HUDEP-2 (cell line): Measurements from ENCODE around the gene COL8A2.
A peak's percentile ranks its signal among the peaks of the same experiment; 100 is the strongest.
"Not testable (repeated sequence)": the region's sequence is repeated elsewhere in the genome, so short reads cannot be mapped to it uniquely, and the experiment has no call there.

Experiments used
- DNase-seq, 76 experiments: peaks; one replicate each; lab custom pipeline; 2025; ENCODE audit not compliant: unreplicated experiment in 76 of 76; lab: John Stamatoyannopoulos, UW

Gene COL8A2

DNA sequence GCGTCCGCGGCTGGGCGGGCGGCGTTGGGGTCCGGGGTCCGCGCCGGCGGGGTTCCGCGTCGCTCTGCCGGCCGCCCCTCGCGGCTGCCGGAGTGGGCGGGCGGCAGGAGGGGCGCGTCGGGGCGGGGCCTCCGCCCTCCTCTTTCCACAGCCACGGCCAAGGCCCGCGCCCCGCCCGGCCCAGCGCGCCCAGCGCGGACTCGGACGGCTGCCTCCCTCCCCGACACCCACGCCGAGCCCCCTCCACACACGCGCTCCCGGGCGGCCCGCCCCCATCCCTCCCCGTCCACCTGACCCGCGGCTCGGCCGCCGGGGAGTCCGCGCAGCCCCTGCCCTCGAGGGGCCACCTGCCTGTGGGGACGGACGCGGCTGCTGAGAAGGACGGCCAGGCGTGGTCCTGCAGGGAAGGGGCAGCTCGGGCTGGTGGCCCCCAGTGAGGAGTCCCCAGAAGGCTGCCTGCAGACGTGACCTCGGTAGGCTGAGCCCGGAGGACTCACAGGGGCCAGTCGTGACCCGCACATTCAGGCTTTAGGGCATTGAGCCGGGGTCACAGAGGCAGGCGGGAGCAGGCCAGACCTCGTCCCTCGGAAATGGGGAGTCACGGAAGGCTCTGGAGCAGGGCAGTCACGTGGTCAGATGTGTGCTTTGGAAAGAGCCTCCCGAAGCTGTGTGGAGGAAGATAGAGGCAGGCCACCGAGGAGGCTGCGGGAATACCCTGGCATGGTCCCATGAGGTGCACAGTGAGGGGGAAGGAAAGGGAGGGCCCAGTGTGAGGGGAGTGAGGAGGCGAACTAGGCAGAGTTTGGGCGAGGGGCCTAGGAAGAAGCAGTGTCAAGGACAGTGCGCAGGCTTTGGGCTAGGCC, at the start of gene COL8A2:
Gene COL8A2, minus strand, starts transcription at position 94 of the 863 bp plus-strand sequence. CDS start 24,980 bp downstream, outside the sequence.
- DNase-seq, result no peak

DNA sequence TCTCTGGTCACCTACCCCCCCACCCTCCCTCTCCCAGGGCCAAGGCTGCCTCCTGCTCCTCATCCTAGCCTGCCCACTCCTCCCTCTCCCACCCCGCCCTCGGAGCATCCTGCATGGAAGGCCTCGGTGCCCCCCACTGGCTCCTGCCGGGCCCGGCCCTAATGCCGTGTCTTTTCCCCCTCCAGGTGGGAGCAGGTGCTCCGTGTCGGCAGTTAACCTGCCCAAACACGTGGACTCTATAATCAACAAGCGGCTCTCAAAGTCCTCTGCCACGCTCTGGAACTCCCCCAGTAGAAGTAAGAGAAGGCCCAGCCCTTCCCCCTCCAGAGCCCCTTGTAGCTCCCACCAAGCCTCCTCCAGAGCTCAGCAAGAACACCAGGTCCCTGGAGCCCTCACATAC, 49.7 kb upstream of the COL8A2 start:
- DNase-seq, result no peak

DNA sequence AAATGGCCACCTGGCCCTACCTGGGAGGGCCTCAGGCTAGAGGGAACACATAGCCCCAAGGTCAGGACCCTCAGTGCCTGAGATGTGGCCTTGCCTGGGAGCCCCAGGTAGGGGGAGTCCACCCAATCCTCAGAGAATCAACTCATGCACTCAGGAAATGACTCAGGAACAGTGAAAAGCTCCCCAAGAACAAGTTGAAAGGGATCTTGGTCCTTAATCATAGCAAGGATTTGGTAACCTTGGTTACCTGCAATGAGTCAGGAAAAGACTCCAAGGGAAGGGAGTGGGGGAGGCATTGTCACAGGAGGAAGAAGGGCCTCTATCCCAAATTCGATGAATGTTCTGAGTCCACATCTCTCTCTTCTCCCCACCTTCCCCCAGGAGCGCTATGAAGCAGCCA, 48.0 kb upstream of the COL8A2 start:
- no peak for DNase-seq

DNA sequence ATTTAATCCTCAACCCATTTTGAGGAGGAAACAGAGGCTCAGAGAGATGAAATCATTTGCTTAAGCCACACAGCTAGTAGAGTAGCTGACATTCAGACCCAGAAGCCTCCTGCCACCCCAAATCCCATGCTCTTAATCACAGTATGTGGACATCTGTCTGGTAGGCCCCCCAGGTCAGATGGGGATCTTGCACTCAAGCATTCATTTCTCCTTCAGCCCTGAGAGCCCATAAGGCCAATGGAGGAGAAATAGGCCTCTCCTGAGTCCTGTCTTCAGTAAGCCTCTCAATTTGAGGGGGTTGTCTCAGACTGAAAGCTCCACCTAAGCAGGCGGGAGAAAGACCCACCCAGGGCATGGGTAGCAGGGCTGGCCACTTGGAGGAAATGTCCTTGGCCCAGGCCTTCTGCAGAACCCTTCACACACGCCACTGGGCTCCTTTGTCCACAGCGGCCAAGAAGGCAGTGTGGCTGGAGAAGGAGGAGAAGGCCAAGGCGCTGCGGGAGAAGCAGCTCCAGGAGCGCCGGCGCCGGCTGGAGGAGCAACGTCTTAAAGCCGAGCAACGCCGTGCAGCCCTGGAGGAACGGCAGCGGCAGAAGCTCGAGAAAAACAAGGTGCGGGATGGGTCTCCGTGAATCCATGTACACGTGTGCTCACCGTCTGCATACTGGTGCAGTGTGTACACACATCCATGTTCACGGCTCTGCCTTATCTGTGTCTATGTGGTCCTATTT, 47.2 kb upstream of the COL8A2 start:
- DNase-seq, result no peak

DNA sequence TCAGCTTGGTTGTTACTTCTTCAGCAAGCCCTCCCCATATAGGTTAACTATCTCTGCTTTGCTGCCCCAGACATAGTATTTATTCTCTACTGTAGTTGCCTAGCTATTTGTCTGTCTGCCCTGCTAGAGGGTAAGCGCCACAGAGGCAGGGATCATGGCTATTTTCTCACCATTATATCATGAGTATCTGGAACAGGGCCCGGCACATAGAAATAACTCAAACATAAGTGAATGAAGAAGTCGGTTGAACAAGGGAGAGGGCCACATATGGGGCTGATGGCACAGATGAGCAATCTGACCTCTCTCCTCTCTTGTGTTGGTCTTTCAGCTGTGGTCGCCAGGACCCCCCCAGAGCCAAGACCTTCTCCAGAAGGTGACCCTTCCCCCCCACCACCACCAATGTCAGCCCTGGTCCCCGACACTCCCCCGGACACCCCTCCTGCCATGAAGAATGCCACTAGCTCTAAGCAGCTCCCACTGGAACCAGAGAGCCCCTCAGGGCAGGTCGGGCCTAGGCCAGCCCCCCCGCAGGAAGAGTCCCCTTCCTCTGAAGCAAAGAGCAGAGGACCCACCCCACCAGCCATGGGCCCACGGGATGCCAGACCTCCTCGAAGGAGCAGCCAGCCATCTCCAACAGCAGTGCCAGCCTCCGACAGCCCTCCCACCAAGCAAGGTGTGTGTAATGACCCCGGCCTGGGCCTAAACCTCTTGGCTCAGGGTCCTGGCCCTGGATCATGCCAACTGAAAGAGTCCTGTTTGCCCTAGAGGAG, 45.8 kb upstream of the COL8A2 start:
- no peak for DNase-seq

DNA sequence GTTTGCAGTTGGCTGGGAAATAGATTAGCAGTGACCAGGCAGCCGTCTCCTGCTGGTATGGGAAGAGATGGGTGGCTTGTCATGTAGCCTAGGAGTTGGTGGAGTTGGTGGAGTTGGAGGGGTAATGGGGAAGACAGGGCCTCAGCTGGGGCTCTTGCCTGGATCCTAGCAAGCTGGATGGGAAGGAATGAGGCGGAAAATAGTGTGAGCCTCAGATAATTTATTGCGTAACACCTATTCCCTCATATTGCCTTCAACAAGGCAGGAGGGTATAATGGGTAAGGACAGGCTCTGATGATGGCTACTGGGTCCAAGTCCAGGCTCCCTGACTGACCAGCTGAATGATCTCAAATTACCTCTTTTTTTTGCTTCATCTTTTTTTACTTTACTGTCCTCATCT, 43.5 kb upstream of the COL8A2 start:
- DNase-seq, result no peak

DNA sequence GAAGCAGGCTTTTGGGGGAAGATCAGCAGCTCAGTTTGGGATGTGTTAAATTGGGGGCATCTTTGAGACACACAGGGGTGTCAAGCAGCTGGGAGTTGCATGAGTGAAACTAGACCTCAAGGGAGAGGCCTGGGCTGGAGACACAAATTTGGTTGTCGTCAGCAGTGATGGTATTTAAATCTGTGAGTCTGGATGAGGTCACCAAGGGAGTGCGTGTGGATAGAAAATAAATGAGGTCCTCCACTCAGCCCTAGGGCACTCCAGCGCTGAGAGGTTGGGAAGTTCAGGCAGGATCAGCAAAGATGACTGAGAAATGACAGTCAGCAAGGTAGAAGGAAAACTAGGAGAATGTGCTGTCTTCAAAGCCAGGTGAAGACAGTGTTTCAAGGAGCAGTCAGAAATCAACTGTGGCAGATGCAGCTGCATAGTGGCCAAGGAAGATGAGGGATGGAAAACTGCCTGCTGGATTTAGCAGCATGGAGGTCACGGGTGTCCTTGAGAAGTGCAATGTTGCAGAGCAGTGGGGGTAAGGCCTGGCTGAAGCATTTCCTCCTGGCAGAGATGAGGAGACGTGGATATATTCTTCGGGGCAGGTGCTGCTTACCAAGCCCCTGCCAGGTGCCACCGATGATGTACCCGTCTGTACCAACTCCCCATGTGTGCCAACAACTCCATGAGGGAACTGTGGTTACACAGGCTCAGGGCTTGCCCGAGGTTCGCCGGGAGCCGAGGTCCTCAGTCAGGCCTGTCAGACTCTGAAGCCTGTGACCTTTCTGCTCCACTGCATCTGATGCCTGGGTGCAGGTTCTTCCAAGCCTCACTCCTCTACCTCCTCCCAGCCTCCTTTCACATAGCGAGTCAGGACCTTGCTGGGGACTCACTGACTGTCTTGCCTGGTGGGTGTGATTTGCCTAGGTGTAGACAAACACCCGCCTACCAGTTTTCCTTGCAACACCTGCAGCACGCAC, 42.2 kb upstream of the COL8A2 start:
- DNase-seq, result no peak

DNA sequence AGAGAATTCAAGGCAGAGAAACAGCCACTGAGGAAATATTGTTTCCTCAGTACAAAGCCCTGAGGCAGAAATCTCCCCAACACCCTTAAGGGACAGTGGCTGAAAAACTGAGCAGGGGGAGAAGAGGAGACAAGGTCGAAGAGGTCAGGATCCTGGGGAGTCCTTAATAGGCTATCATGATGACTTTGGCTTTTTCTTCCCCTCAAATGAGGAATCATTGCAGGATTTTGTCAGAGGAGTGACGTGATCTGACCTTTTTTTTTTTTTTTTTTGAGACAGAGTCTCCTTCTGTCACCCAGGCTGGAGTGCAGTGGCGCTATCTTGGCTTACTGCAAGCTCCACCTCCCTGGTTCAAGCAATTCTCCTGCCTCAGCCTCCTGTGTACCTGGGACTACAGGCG, 41.1 kb upstream of the COL8A2 start:
- no peak for DNase-seq

DNA sequence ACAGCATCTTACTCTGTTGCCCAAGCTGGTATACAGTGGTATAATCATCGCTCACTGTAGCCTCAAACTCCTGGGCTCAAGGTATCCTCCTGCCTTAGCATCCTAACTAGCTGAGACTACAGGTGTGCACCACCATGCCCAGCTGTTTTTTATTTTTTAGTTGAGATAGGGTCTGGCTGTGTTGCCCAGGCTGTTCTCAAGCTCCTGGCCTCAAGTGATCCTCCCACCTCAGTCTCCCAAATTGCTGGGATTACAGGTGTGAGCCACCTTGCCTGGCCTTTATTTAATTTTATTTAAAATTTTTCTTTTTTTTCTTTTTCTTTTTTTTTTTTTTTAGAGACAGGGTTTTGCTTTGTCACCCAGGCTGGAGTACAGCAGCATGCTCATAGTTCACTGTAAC, 40.1 kb upstream of the COL8A2 start:
- no peak for DNase-seq

DNA sequence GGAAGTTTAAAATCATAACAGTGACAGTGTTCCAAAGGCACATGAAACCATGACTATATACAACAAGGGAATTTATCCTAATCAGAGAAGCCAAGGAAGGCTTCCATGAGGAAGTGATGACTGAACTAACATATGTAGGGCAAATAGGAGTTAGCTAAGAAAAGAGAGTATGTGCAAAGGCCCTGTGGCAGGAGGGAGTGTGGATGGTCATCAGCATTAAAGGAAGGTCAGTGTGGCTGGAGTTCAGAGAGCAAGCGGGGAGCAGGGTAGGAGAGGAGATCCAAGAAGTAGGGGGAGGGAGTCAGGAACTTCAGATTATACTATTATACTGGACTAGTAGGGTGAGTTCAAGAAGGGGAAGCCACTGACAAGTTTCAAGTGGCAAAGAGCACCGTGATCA, 39.3 kb upstream of the COL8A2 start:
- no peak for DNase-seq

DNA sequence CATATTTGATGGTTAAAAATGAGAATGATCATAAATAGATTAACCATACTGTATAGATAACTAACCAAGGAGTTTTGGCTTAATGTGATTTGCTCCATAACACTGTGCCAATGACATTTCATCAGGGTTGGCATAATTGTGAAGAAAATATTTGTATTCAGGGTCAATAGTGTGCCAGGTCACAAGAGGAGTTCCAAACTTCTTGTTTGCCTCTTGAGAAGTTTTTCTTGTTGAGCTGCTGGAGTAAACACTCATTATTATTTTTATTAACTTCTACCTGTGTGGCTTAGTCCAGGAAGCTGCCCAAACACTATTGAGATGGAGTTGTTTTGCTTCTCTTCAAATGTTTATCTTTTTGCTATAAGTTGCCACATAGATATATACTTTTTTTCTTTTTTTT, 38.4 kb upstream of the COL8A2 start:
- no peak for DNase-seq

DNA sequence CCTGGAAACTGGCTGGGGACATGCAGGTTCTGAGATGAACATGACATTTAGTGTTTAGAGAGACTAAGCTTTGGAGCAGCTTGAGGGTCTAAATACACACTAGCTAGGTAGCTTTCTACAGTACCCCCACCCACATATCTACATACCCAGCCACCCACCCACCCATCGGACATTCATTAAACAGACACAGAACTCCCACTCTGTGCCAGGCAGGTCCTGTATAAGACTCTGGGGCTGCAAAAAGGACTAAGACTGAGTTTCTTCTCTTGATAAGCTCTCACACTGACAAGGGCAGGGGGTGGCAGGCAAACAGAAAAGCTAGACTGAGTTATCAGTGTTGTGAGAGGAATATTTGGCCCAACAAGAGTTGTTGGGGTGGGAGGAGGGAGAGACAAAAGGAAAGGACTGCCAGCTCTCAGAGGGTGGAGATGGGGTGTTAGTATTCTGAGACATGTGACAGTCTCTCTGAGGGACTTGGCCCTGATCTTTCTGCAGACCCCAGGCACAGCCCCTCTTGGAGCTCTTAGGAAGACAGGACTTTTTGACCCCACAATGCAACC, 37.7 kb upstream of the COL8A2 start:
- peak in 69 of 76 experiments; percentile 13 to 81 (median 53) for DNase-seq

DNA sequence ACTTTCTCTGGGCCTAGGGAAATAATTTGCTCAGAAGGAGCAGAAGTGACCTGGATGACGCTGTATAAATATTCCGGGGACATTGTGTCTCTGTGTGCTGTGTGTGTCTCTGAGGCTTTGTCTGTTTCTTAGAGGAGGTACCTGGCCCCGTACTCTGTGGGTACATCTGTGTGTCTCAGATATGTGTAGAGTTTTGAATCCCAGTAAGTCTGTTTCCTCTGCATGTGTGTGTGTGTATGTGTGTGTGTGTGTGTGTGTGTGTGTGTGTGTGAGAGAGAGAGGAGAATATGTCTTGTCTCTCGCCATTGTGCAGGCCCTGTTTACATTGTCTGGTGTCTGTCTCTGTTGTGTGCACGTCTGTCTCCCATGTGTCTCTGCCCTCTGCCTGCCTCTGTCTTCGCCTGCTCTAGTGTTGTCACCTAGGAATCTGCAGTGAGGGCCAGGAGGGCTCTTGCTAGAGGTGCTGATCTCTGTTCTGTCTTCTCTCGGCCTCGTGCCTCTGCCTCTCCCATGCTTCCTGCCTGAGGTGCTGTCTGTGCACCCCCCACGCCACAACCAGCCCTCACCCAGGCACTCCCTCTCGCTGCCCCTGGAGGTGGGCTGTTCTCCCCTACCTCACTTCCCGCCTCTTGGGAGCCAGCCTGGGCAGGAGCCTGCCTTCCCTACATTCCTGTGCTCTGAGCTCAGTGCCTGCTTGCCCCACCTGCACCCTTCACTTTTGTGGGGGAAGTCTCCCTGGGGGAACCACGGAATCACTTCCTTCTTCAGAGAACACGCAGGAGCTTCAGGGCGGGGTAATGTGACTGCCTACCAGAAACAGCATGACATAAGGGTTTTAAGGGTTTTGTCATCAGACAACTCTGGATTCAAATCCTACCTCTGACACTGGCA, 36.9 kb upstream of the COL8A2 start:
- DNase-seq, result peak in 12 of 76 experiments; percentile 9 to 41 (median 20)

DNA sequence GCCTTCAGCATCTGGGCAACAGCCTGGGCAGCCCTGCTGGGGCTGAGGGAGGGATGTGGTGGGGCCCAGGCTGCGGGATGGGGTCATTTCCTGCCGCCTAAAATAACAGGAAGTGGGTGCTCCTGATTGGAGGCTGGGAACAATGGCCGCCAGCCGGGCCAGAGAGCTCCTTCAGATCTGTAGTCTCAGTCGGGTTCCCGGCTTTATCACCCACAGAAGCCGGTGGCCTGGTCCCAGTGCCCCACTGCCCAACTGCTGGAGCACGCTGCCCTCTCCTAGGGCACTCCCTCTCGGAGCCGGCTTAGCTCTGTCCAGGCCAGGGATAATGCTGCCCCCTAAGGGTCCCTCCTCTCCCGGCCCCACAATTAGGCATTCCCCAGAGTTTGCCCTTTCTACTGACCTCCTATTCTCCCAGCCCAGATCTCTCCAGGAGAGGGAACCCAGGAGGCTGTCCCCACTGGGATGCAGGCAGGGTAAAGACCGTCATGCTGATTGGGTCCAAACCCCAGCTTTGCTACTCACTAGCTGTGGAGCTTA, 36.0 kb upstream of the COL8A2 start:
- DNase-seq, result peak in 25 of 76 experiments; percentile 5 to 50 (median 17)

DNA sequence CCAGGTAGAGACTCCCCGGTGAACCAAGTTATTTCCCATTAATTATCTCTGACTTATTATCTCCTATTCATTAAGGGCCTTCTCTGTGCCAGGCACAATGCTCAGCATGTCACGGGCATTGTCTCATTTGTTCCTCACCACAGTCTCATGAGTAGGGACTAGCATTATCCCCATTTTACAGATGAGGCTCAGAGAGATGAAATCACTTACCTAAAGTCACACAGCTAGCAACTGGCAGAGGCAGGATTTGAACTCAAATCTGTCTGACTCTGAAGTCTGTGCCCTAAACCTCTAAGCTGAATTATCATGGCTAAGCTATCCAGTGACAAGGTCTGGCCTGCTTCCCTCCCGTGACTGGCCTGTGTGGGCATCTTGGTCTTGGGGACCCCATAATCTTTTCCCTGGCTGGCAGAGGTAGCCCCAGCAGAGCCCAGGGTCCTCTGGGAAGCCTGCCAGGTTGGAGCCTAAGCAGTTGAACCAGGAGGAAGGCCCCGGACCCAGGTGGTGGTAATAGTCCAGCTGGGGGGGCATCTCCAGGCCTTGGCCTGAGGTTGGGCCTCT, 35.4 kb upstream of the COL8A2 start:
- DNase-seq, result no peak

DNA sequence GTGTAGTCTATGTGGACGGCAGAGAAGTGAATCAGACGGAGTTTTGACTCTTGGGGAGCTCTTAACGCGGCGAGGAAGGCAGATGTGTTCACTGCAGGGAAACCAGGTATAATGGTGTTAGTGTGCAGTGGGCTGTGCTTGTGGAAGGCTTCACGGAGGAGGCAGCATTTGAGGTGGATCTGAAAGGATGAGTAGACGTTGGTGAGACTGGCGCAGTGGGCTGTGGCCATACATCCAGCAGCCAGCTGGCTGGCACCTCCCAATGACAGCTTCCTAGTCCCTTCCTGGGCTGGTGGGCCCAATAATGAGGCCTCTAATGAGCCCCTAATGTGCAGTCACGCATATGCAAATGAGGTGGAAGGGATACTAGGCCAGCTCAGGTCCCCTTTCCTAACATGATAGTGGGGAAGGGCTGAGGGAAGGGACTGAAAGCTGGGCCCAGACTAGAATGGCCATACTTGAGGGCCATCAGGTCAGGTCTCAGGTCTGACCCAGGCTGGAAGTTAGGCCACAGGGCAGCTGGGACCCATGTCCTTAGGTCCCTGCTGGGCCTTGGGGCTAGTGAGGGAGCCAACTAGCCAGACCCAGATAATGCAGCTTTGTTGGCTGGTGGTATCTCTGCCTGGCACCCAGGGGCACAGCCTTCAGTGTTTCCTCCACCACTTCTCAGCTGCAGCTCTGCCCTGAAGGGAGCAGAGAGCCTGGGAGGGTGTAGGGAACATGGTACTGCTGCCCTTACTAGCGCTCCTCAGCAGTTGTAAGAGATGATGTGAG, 34.8 kb upstream of the COL8A2 start:
- DNase-seq, result no peak

DNA sequence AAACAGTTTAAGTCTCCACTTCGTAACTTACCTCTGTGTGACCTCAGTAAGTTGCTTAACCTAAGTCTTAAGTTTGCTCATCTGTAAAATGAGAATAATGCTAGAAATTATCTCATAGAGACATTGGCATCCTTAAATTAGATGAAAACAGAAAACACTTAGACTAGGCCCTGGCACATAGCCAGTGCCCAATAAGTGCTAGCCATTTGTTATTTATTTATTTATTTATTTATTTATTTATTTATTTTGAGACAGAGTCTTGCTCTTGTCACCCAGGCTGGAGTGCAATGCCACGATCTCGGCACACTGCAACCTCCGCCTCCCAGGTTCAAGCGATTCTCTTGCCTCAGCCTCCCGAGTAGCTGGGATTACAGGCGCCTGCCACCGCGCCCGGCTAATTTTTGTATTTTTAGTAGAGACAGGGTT, 33.8 kb upstream of the COL8A2 start:
- not testable (repeated sequence) for DNase-seq
